DMS79 (cell line): ENCODE measurements around the gene CYP26A1.

Experiments
- DNase-seq: peaks from one replicate; lab custom pipeline; 2025; lab: John Stamatoyannopoulos, UW

Gene CYP26A1, protein sequence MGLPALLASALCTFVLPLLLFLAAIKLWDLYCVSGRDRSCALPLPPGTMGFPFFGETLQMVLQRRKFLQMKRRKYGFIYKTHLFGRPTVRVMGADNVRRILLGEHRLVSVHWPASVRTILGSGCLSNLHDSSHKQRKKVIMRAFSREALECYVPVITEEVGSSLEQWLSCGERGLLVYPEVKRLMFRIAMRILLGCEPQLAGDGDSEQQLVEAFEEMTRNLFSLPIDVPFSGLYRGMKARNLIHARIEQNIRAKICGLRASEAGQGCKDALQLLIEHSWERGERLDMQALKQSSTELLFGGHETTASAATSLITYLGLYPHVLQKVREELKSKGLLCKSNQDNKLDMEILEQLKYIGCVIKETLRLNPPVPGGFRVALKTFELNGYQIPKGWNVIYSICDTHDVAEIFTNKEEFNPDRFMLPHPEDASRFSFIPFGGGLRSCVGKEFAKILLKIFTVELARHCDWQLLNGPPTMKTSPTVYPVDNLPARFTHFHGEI

DNA sequence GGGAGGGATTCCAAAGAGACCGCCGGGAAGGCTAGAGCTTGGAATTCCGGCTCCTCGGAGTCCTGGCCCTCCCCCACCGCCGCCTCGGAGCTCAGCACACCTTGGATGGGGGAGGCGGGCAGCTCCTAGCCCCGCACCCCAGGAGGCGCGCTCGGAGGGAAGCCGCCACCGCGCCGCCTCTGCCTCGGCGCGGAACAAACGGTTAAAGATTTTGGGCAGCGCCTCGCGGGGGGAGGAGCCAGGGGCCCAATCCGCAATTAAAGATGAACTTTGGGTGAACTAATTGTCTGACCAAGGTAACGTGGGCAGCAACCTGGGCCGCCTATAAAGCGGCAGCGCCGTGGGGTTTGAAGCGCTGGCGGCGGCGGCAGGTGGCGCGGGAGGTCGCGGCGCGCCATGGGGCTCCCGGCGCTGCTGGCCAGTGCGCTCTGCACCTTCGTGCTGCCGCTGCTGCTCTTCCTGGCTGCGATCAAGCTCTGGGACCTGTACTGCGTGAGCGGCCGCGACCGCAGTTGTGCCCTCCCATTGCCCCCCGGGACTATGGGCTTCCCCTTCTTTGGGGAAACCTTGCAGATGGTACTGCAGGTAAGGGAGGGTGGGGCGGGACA lies at the start of gene CYP26A1:
Gene CYP26A1 (plus strand): TSS at position 355 of the 608 bp plus-strand sequence. CDS start 42 bp downstream, at position 397.
- no peak for DNase-seq

GRCh38 chr10:93026072-93026471 lies 47.6 kb upstream of the CYP26A1 start:
- DNase-seq = no peak

DNA sequence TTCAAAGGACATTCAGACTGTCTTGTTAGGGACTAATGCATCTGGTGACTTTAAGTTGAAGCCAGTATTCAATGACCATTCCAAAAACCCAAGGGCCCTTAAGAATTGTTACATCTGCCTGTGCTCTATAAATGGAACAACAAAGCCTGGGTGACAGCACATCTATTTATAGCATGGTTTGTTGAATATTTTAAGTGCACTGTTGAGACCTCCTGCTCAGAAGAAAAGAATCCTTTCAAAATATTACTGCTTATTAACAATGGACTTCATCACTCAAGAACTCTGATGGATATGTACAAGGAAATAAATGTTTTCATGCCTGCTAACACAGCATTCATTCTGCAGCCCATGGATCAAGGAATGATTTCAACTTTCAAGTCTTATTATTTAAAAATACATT lies 46.2 kb upstream of the CYP26A1 start:
- DNase-seq = no peak

DNA sequence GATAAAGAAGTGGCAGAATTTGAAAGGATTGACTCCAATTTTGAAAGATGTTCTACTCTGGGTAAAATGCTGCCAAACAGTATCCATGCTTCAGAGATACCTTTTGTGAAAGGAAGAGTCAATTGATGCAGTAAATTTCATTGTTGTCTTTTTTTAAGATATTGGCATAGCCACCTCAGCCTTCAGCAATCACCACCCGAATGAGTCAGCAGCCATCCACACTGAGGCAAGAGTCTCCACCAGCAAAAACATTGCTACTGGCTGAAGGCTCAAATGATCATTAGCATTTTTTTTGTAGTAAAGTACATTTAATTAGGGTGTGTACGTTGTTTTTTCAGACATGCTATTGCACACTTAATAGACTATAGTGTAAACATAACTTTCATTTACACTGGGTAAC lies 44.8 kb upstream of the CYP26A1 start:
- no peak for DNase-seq

GRCh38 chr10:93030409-93030808 lies 43.3 kb upstream of the CYP26A1 start:
- no peak for DNase-seq

DNA sequence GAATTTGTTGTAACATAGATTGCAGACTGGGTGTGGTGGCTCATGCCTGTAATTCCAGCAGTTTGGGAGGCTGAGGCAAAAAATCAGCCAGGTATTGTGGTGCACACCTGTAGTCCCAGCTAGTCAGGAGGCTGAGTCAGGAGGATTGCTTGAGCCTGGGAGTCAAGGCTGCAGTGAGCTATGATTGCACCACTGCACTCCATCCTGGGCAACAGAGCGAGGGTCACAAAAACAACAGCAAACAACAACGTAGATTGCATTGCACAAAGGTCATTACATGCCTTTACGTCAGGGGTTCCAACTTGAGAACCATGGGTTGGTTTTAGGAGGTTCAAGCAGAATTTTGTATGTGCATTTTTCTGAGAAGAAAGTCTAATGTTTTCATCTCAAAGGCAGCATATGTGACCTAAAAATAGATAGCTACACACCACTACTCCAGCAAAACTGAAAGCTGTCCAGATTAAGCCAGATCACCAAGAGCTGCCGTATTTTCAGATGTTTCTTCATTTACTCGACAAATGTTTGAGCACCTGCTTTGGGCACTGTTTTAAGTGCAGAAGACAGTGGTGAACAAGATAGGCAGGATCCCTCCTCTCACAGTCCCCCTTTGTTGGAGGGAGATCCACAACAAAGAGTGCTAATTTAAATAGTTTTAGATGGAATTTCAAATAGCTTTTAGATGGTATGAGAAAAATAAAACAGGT lies 41.4 kb upstream of the CYP26A1 start:
- no peak for DNase-seq

DNA sequence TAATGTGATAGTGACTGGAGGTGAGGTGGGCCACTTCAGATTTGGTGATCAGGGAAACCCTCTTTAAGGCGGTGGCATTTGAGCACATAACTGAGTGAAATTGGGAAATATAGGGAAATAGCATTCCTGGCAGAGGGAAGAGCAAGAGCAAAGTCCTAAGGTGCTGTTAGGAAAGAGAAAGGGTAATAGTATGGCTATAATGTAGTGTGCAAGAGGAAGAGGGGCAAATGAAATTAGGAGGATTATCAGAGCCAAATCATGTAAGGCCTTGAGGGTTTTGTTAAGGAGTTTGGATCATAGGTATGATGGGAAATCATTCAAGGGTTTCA lies 40.9 kb upstream of the CYP26A1 start:
- DNase-seq = no peak

DNA sequence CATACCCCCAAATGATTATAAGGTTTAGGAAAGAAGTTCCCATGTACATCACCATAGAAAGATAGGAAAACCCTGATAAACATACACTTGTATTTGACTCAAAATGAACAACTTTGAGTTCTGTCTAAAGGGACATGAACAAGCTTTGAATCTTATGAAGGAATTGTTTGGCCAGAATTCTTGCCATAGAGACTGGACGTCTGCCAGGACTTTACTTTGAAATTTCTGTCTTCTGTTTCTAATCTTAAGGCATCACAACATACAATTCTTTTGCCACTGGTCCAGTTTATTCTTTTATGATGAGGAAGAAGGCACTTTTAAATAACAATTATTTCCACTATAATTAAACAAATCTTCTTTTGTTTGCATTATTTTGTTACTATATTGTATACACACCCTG lies 39.3 kb upstream of the CYP26A1 start:
- no peak for DNase-seq

DNA sequence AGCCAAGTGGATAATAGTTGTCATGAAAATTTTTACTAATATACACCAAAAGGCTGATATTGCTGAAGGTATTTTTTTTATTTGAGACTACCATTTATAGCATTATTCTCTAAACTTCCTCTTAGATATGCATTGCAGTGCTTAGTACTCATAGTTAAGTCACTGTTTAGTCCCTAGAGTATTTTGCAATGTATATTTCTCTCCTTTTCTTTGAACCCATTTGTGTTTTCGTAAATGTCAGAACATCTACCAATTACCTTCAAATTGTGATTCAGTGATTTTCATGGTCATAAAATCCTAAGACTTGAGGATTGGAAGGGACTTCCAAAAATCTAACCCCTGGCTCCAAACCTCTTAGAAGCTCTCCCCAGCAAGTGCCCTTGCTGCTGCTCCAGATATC lies 34.6 kb upstream of the CYP26A1 start:
- no peak for DNase-seq

GRCh38 chr10:93039721-93040120 lies 34.0 kb upstream of the CYP26A1 start:
- DNase-seq = no peak

DNA sequence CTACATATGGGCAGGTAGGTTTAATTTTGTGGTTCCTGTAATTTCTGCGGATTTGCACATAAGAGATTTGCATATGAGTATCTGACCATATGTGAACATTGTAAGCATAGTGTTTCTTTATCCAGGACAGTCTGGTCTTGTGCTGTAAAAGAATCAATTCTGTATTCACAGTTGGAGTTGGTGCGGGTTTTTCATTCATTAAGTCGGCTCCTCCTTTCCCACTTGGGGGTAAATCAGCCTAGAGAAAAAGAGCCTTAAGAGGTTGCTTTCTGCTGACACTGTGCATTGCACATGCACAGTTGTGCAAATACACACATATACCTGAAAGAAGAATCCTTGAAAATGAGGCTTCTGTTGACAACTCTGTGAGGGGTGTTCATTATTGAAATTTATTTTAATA lies 19.2 kb upstream of the CYP26A1 start:
- DNase-seq = no peak

- DNase-seq = no peak
Measured at GRCh38 chr10:93058139-93058538, 15.6 kb upstream of the CYP26A1 start.

GRCh38 chr10:93059975-93060886 lies 13.5 kb upstream of the CYP26A1 start, which contains the start of gene CYP26C1:
Gene CYP26C1 (plus strand): TSS chr10:93060798. CDS start chr10:93061264, 466 bp downstream.
- DNase-seq = no peak

DNA sequence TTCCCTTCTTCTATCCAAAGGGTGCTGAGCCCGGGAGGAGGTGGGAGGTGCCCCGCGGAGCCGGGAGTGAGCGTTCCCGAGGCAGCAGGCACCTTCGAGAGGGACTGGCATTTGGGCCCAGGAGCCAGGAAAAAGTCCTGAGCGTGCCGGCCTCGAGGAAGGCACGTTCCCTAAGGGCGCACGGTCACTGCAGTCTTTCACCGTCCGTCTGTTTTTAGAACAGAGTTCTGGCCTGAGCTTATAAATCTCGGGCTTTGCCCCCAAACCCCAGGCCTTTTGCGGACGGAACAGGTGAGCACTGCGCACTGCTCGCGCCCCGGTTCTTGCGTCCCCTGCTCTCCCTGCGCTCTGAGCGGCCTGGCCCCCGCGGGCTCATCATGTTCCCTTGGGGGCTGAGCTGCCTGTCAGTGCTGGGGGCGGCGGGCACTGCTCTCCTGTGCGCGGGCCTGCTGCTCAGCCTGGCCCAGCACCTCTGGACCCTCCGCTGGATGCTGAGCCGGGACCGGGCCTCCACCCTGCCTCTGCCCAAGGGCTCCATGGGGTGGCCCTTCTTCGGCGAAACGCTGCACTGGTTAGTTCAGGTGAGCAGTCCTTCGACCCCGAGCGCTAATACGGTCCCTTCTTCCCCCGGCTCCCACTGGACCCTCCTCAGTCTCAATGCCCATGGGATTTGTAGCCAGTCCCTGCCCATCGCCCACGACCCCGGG lies 12.7 kb upstream of the CYP26A1 start:
- no peak for DNase-seq

DNA sequence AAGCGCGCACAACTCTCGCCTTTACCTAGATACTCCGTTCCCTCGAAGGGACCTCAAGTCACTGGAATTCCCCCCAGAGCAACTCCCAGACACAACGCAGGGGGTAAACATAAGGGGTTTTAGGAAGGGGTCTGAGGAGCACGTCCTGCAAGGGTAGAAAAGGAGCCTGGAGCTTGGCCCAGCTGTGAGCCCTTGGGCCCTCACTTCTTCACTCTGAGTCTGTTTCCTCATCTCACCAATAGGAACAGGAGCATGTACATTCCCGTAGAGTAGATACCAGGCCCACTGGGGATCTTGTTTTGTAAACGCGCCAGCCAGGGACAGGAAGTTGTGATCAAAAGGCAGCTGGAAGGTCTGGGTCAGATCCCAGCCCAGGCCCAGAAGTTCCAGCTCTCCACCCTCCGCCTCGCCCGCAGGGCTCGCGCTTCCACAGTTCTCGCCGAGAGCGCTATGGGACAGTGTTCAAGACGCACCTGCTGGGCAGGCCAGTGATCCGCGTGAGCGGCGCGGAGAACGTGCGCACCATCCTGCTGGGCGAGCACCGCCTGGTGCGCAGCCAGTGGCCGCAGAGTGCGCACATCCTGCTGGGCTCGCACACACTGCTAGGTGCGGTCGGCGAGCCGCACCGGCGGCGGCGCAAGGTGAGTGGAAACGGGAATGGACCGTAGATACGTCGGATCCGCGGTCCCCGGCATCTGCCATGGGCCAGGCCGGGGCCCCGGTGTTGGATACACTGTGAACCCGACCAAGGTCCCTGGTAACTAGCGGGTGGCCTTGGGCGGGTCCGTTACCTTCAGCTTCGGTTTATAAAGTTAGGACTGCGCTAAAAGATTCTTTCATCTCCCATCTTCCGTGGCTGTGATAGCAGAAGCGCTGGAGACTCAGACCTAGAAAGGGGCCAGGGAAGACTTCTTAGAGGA lies 11.8 kb upstream of the CYP26A1 start:
- no peak for DNase-seq

- DNase-seq = no peak
Measured at GRCh38 chr10:93062514-93063143, 11.1 kb upstream of the CYP26A1 start.

GRCh38 chr10:93063144-93063976 lies 10.3 kb upstream of the CYP26A1 start:
- DNase-seq = no peak

DNA sequence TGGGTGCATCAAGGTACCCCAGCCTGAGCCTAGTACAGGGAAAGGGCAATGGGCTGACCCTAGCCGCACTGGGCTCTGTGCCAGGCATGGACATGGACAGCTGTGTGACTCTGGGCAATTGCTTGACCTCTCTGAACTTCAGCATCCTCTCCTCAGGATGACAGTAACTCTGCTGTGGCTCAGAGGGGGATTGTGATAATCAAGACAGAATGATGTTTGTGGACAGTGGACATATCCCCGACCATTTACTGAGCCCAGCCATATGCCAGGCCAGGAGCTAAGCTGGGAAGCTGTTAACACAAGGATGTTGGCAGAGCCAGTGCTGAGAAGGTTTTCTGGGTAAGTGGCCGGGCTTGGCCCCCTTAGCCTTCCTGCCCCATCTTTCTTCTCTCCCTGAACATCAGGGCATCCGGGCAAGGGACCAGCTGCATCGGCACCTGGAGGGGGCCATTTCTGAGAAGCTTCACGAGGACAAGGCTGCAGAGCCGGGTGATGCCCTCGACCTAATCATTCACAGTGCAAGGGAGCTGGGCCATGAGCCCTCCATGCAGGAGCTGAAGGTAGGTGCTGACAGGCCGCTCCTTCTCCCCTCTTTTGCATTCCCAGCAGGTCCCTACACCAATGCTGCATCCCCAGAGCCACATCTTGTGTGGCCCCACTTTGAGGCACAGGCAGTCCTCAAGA lies 9.6 kb upstream of the CYP26A1 start:
- no peak for DNase-seq
